NCI-H2107 treated with DMSO at 0.1 percent for 48 hours (cell line): Measurements from ENCODE around the gene MBP.

Experiments used
- DNase-seq: peaks from one replicate; lab custom pipeline; 2025; ENCODE audit not compliant: unreplicated experiment; lab: John Stamatoyannopoulos, UW

The MBP gene

DNA sequence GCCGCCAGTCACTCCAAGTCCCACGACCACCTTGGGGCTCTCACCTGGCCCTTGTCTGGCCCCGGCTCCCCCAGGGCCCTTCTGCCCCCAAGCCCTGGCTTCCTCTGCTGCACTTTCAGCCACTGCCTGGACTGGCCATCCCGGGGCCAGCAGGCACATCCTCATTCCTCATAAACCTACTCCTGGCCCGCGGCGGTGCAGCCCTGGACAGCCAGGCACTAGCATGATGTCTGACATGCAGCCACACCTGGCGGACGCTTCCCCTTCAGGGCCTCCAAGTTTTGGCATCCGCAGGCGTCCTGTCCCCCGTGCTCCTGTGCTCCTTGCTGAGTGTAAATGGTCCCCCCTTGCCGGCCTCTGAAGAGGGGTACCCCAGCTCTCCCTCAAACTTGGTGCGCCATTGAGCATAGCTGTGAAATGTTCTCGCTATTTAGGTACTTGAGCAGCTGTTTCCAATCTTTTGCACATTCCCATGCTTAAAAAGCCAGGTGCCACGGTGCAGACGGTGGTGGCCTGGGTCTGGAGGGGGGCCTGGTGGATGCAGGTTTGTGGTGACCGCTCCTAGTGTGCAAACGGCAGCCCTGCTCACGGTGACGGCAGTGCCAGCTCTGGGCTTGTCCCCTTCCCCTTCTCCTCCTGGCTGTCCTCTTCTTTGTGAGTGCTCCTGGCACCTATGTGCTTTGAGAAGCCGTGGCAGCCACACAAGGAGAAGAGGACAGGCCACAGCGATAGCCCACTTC lies 123.8 kb downstream of the MBP start:
- no peak for DNase-seq

DNA sequence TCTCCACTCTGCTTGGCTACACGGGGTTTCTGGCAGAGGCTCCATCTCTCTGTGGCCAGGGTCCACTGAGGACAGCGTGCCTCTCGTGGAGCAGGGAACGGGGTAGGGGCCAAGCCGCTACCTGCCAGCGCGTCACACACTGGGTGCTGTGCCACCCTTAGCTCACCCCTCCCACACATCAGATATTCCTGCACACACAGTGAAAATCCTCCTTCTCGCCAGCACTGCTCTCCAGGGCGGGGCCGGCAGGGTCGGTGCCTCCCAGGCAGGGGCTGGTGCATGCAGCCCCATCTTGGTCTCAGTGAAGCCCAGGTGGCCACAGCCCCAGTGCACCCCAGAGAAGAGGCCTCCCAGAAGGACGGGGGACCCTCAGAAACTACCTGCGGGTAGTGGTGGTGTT lies 124.6 kb downstream of the MBP start:
- no peak for DNase-seq

DNA sequence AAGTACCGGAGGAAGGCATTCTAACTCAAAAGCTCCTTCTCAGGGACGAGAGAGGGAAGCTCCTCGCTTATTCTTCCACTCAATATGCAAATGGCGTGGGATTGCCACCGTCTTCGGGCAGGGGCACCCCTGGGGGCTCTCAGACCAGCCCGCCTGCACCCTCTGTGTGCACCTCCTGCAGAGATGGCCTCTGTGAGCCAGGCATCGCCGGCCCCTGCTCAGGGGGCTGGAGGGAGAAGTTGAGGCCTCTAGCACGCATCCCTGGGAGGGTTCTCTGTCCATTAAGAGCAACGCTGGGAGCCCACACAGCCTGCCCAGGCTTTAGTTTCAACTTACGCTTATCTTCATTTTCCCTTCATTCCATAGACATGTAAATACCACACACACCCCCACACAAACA lies 125.3 kb downstream of the MBP start:
- DNase-seq: no peak

DNA sequence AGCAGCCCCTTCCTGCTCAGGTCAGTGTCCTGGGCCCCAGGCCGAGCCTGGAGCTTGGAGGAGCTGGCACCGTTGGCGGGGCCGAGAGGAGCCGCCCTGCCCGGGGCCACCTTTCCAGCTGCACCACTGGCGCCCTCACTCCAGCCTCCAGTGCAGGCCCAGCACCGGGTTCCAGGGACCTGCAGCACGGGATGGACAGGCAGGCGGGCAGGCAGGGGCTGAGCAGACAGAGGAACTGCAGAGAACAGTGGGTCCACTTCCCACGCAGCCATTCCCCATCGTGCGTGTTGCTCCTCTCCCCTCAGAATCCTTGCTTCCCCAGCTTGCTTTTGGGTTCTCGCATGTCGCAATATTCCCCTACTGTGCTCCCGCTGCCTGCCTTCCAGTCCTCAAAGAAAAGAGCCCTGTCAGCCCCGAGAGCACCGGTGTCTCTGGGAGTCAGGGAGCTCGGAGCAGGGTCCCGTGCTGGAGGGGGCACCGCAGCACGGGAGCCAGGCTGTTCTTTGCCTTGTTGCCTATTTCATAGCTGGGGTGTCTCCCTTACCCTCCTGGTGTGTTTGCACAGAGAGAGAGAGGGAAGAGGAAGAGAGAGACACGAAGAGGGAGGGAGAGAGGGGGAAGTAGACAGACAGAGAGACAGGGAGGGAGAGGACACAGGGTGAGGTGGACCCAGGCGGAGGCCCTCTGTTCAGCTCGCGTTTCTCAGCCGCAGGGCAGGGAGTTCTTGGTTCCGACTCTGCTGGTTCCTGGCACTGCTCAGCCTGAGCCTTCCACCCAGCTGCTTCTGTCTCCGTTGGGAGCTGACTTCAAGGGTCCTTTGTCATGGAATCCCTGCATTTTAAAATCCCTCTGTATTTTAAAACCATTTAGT lies 126.0 kb downstream of the MBP start:
- DNase-seq: no peak

DNA sequence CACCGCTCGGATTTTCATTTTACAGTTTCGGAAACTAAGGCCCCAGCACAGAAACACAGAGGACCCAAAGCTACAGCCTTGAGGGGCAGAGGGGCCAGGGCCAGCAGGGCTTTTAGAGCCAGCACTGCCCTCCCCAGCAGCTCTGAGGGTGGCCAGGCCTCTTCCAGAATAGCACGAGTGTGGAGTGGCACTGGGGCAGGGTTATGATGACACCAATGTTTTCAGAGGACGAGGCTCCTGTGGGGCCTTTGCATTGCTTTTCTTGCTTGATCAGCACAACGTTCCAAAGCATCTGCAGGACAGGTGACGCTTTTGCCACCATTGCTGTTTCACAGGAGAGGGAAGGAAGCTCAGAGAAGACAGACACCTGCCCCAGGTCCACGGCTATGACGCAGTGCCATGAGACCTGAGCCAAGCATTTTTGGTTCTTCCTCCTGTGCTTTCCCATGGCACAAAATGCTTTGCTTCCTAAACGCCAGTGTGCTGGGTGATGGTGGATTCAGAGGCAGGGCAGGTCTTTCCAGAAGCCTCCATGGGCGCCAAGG lies 126.9 kb downstream of the MBP start:
- no peak for DNase-seq

DNA sequence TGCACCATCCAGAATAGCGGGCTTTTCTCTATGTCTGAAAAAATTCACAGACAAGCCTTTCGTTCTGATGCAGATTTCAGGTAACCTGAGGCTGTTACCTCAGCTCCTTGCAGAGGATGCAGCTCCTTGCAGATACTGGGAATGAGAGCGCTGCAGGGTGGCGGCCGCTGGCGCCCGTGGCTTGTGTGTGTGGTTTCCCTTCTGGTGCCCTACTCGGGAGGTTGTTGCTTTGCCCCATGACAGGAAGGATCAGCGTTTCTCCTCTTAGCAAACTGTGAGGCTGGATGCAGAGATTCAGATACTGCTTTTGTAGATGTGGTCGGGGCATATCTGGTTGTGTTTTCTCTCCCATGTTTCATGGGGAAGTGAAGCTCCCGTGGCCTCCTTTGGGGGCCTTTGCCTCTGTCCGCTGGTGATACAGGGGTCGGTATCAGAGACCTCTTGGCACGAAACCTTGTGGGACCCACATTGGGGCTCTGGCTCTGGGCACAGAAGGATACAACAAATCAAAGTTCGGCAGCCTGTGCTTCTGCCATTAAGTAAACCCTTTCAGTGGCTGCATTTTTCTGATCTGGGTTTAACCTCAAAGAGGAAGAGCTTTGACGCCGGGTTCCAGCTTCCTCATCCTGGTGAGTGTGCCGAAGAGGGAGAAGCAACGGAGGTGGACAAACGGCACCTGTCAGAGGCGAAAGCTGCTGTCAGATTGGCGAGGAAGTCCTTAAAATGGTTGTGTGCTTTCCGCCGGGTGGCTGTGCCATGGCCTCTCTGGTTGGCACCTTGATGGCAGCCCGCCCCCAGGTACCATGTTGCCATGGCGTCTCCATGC lies 127.8 kb downstream of the MBP start:
- no peak for DNase-seq

DNA sequence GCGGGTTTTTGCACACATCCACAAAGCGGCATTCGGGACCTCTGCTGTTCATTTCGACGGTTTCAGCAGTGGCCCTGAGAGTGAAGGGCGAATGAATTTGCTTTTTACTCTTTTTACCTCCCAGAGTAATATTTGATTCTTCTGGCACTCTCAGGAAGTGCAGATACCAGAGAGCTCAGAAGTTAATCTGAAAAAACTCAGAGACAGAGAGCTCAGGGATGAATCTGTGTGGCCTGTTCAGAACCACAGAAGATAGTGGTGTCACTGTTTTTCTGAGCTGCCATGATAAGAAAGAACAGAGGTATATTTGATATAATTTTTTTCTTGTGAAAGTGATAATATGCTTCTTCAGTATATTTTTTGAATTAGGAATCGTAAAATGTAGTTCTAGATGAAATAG lies 129.3 kb downstream of the MBP start:
- DNase-seq: no peak

DNA sequence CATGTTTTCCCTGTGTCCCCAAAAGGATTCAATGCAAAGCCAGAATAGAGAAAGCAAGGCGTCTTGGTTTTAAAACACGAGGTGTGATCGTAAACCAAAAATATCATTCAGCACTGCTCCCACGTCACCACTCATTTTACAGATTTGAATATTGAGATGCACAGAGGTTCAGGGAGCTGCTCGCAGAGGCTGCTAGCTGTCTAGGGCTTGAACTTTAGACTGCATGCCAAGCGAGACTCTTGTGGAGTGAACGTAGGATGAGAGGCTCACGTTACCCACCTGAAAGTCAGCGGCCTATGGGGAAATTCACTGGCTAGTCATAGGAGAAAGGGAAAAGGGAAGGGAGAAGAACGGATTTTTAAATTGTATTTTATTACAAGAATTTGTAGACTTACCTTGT lies 130.1 kb downstream of the MBP start:
- DNase-seq: peak; percentile 68

DNA sequence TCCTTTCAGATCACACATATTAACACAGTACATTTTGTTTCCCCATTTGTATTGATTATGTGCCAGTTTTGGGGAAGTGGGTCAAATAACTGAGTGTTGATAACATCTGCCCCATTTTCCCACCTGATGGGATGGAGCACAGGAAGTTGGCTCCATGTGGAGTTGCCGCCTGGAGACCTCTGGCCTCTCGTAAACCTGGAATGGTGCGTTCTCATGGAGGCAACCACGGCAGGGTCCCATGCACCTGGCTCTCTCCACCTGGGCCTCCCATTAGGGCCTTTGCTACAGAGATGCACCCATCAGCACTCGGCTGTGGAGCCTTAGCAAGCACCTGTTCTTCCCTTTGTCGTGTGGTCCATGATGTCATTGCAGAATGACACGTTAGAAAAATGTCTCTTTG lies 130.6 kb downstream of the MBP start:
- DNase-seq: peak; percentile 59

DNA sequence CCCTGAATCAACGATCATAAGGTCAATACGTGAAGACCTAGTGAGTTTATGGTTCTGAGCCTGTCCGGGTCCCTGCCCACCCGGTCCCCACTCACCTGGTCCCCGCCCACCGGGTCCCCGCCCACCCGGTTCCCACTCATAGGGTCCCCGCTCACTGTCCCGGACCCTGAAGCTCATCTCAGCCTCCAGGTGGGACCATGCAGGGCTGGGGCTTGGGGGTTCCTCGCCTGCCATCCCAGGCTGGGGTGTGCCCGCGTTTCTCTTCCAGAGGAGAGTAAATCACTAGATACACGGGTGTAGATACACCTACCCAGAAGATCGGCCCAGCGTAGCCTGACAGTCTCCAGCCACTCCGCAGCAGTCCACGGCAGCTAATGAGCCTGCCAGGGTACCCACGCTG lies 131.5 kb downstream of the MBP start:
- no peak for DNase-seq

DNA sequence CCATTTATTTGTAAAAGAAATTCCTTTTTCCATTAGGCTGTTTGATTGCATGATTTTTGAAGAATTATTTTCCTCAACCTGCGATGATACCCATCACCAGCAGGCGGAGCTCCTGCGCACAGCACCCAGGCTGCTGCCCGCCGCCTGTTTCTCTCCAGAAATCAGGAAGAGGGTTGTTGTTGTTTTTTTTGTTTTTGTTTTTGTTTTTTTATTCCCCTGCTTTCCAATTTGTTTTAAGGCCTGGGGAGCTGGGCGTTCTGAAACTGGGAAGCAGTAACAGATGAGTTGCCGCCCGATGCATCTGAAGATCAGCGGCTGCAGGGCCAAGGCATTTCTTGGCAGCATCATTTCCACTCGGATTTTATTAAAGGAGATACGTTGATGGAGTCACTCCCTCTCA lies 132.1 kb downstream of the MBP start:
- DNase-seq: peak; percentile 20

DNA sequence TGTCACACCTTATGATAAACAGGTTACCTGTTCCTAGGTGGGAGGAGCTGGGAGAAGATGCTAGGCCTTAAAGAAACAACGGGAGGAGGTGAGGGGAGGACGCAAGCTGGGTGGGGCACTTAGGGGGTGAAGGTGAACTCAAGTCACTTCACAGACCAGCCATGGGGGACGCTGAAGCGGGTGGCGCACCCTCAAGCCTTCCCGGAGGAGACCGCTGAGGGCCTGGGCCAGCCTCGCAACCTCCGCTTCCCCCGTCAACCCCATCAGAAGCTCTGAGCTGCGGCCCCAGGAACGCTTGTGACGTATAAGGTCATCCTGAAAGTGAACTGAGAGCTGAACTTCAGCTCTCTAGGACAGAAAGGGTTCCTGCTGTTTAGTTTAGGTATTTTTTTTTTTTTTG lies 133.5 kb downstream of the MBP start:
- no peak for DNase-seq

DNA sequence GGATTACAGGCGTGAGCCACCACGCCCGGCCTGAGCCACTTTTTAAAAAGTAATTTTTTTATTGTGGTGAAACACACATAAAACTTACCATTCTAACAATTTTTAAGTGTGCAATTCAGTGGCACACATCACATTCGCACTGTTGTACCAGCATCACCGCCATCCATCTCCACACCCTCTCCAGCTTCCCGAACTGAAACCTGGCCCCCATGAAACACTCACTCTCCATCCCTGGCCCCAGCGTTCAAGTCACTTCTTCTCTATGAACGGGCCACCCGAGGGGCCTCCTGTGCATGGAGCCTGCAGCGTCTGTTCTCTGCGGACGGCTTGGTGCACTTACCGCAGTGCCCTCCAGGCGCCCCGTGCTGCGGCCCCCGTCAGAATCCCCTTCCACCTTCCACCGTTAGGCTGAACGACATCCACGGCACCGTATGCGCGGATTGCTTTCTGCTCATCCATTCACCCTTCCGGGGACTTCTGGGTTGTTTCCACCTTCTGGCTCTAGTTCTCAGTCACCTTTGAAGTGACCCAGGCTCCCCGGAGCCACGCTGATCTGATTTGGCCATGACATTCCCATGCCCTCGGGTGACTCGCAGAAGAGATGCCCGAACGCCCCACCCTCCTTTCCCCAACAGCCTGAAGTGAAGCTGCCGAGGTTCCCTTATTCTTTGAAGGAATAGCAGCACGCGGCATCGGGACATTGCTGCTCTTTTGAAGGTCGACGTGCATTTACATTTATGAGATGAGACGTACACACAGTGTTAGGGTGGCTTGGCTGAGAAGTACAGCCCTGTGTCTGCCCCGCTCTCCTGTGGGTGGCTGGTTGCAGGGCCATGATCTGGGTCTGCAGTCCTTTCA lies 134.4 kb downstream of the MBP start:
- DNase-seq: no peak

DNA sequence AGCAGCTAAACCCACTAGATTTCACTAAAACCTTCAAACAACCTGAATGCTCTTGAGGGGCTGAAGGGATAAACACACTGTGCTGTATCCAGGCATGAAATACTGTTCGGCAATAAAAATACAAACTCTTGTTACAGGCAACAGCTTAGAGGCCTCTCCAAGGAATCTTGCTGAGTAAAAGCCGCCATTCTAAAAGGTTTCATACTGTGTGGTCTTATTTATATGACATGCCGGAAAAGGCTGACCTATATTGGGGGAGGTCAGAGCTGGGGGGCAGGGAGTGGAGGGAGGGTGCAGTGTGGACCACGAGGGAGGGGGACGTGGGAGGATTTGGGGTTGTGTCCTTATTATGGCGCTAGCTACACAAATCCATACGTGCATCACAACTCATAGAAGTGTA lies 136.2 kb downstream of the MBP start:
- DNase-seq: no peak

DNA sequence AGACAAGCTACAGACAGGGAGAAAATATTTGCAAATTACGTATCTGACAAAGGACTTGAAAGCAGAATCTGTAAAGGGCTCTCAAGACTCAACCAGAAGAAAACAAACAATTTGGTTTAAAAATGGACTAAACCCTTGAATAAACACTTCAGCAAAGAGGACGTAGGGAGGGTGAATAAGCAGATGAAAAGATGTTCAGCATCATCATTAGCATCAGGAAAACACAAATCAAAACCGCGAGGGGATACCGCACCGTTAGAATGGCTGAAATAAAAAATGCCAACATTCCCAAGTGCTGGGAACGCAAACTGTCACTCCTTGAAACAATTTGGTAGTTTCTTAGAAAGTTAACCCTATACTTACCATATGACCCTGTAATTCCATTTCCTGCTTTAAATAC lies 136.7 kb downstream of the MBP start:
- no peak for DNase-seq

DNA sequence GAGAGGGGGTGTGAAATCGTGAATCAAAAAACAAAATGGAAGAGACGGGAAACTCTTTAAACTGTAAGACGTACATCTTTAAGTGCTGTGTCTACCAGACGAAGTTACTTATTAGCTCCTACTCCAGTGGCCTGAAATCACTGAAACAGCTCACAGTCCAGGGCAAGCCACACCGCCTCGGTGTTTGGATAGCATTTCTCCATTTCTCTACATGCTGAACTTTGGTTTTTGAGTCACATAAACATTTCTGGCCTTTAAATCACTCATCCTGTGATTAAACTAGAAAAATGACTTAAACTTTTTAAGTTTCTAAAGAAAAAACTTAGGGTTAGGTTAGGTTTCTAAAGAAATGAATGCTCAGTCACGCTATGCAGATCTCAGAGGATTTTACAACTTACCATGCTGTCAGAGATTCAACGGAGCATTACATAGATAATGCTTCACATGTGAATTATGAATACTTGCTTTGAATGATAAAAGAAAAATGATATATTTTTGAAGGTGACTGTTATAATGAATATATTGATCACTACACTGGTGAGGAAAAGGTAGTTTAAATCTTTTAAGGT lies 138.4 kb downstream of the MBP start:
- DNase-seq: no peak

DNA sequence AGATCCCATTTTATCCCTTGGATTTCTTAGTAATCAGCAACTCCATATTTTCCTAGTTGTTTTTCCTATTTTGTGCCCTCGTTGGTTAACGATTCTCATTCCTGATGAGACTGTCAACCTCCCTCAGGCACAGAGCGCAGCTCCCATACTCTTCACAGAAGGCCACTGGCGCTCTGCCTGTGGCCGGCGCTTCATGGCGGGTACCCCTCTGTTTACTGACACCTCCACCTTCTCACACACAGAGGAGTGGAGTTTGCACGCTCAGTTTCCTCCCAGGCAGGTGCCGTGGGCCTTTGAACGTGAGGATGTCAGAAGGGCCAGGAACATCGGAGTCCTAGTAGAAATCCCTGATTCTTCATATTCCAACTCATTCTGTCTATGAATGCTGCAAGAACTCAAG lies 139.0 kb downstream of the MBP start:
- no peak for DNase-seq

DNA sequence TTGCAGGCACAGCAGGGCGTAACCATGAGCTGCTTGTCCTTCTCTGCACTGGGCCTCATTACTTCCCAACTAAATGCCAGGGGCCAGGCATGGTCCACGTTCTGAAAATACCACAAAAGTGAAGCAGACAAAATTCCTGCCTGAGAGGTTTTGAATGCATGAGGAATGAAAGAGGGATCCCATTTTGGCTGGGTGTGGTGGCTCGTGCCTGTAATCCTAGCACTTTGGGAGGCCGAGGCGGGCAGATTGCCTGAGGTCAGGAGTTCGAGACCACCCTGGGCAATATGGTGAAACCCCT lies 139.5 kb downstream of the MBP start:
- DNase-seq: no peak

DNA sequence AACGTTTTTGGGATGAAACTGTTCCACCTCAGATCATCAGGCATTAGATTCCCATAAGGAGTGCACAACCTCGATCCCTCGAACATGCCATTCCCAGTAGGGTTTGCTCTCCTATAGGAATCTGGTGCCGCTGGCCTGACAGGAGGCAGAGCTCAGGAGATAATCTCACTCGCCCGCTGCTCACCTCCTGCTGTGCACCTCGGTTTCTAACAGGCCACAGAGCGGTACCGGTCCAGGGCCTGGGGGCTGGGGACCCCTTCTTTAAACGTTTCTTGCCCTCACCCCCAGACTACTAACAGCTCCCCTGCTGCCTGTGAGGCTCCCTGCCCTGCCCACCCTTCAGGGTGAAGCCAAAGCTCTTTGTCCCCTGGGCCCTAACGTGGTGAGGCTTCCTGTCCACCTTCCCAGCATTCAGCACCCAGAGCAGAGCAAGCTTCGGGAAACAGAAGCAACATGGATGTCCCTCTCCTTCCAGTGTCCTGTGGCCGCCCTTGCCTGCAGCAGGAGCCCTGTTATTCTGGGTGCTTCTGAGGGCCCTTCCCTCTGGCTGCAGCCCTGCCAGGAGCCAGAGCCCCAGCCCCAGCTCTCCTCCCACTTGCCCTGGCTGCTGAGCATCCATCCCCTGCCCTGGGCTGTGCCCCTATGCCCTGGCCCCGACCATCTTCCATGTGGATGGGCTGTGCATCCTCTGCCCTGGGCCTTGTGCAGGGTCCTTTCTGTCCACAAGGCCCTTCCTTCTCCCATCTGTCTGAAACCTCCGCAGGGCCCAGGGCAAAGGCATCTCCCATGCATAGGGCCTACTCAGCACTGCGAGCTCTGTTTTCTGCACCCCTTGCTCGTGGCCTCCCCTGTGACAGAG lies 140.1 kb downstream of the MBP start:
- no peak for DNase-seq
